SK-N-SH (cell line): ENCODE results near the gene KCTD5.

Experiments used
- CHD2 ChIP-seq: fragments of 150-350 bp; IDR thresholded peaks from 2 replicates; pipeline ENCODE4 v1.6.1; 2018; ENCODE audit warnings: low read length; ENCODE audit not compliant: partially characterized antibody
- EZH2phosphoT487 ChIP-seq: fragments of 200-600 bp; sonication (generic); IDR thresholded peaks from 2 replicates; pipeline ENCODE4 v1.6.1; 2017; ENCODE audit warnings: low read depth, mixed run types, mild to moderate bottlenecking, antibody characterized with exemption, moderate library complexity, borderline replicate concordance
- FOXM1 ChIP-seq: IDR thresholded peaks from 2 replicates; pipeline ENCODE4 v1.4.0; 2012; ENCODE audit warnings: low read depth, mild to moderate bottlenecking
- GABPA ChIP-seq: IDR thresholded peaks from 2 replicates; pipeline ENCODE4 v1.4.0; 2012; ENCODE audit warnings: low read depth, mild to moderate bottlenecking
- NRF1 ChIP-seq: IDR thresholded peaks from 2 replicates; pipeline ENCODE4 v1.6.1; 2012; ENCODE audit warnings: low read depth, mild to moderate bottlenecking, low read length
- POLR2AphosphoS5 ChIP-seq: IDR thresholded peaks from 2 replicates; pipeline ENCODE4 v1.6.1; 2012; ENCODE audit warnings: low read depth, low read length
- SIN3A ChIP-seq: IDR thresholded peaks from 2 replicates; pipeline ENCODE4 v1.6.1; 2012; ENCODE audit warnings: low read depth, mild to moderate bottlenecking, low read length, moderate library complexity, borderline replicate concordance
- SMC3 ChIP-seq: IDR thresholded peaks from 2 replicates; pipeline ENCODE4 v1.6.1; 2012; ENCODE audit warnings: low read depth, low read length, improper control_type of control experiment
- TAF1 ChIP-seq: IDR thresholded peaks from 2 replicates; pipeline ENCODE4 v1.6.1; 2012; ENCODE audit warnings: low read depth, mild to moderate bottlenecking, low read length, moderate library complexity, borderline replicate concordance
- TCF12 ChIP-seq: IDR thresholded peaks from 2 replicates; pipeline ENCODE4 v1.4.0; 2012
- USF2 ChIP-seq: fragments of 150-350 bp; IDR thresholded peaks from 2 replicates; pipeline ENCODE4 v1.6.1; 2017; ENCODE audit warnings: antibody characterized with exemption, low read length, low read depth, borderline replicate concordance
- ZBTB33 ChIP-seq: IDR thresholded peaks from 2 replicates; pipeline ENCODE4 v1.4.0; 2012; ENCODE audit warnings: low read depth, borderline replicate concordance
- TF ChIP-seq, protein P1 (sequence below): fragments of 200-600 bp; sonication (generic); IDR thresholded peaks from 2 replicates; pipeline ENCODE4 v1.6.1; 2017; ENCODE audit warnings: antibody characterized with exemption, mild to moderate bottlenecking, moderate library complexity

DNA sequence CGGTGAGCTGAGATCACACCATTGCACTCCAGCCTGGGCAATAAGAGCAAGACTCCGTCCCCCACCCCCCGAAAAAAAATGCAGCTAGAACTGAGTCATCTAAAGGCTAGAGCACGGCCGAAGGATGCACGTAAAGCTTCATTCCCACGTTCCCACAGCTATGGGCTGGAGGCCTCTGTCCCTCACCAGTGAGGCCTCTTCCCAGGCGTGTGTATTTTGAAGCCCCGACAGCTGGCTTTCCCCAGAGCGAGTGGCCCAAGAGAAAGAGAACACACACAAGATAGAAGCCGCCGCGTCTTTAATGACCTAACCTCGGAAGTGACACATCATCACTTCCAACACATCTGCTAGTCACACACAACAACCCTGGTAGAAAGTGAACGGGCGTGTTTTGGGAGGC, 6.6 kb upstream of the KCTD5 start:
- no peak for TF ChIP-seq GABPA
- TF ChIP-seq, protein P1, sequence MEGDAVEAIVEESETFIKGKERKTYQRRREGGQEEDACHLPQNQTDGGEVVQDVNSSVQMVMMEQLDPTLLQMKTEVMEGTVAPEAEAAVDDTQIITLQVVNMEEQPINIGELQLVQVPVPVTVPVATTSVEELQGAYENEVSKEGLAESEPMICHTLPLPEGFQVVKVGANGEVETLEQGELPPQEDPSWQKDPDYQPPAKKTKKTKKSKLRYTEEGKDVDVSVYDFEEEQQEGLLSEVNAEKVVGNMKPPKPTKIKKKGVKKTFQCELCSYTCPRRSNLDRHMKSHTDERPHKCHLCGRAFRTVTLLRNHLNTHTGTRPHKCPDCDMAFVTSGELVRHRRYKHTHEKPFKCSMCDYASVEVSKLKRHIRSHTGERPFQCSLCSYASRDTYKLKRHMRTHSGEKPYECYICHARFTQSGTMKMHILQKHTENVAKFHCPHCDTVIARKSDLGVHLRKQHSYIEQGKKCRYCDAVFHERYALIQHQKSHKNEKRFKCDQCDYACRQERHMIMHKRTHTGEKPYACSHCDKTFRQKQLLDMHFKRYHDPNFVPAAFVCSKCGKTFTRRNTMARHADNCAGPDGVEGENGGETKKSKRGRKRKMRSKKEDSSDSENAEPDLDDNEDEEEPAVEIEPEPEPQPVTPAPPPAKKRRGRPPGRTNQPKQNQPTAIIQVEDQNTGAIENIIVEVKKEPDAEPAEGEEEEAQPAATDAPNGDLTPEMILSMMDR, result no peak
- no peak for TF ChIP-seq POLR2AphosphoS5
- TF ChIP-seq TCF12, result no peak
- no peak for TF ChIP-seq CHD2
- no peak for TF ChIP-seq SIN3A
- no peak for TF ChIP-seq NRF1
- no peak for TF ChIP-seq EZH2phosphoT487
- TF ChIP-seq USF2, result no peak
- no peak for TF ChIP-seq TAF1
- no peak for TF ChIP-seq ZBTB33
- TF ChIP-seq FOXM1, result no peak
- no peak for TF ChIP-seq SMC3
